AG09319 (cell line): ENCODE data around the gene RADIL.

Experiments
- DNase-seq: peaks from one replicate; pipeline ENCODE4 v3.0.0-alpha.2; 2010; ENCODE audit warnings: low read depth; ENCODE audit errors: extremely low read depth
- CTCF ChIP-seq: IDR thresholded peaks from 2 replicates; pipeline ENCODE4 v1.5.1; 2011; ENCODE audit warnings: low read depth, mild to moderate bottlenecking, inconsistent platforms, low read length, moderate library complexity

The RADIL gene

GRCh38 chr7:4838626-4839334, 44.7 kb downstream of the RADIL start:
- TF ChIP-seq CTCF = no peak

GRCh38 chr7:4837803-4838625, 45.5 kb downstream of the RADIL start:
- no peak for TF ChIP-seq CTCF

More at GRCh38 chr7:4838626-4839334, 44.7 kb downstream of the RADIL start:
- no peak for DNase-seq

GRCh38 chr7:4837041-4837802, 46.3 kb downstream of the RADIL start:
- DNase-seq = no peak
- TF ChIP-seq CTCF = no peak

More at GRCh38 chr7:4837803-4838625, 45.5 kb downstream of the RADIL start:
- no peak for DNase-seq

- DNase-seq = no peak
- no peak for TF ChIP-seq CTCF
Observed at GRCh38 chr7:4836206-4836661, 47.3 kb downstream of the RADIL start.

- DNase-seq = no peak
- TF ChIP-seq CTCF = no peak
Observed at GRCh38 chr7:4835398-4836205, 47.9 kb downstream of the RADIL start.

GRCh38 chr7:4834601-4835397, 48.7 kb downstream of the RADIL start:
- TF ChIP-seq CTCF = no peak
- DNase-seq = no peak
